ENCODE data around the gene WDFY2.

The WDFY2 gene

DNA sequence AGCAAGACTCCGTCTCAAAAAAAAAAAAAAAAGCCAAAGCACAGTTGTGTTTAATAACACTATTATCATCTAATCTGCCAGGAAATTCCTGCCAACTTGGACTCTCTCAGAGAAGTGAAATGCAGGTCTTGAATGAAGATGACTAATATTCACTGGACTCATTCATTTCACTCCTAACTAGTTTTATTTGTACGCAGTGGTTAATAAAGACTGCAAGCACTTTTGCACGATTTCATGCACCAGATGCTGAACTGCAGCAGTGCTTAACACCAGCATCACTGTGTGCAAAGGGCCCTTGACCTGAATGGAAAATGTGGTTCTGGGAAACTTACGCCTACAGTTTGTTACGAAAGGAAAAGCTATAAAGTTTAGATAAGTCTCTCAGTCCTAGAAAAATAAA is 156.4 kb downstream of the WDFY2 start:
- no peak for DNase-seq (ENCODE audit: low read depth)

GRCh38 chr13:51742031-51742430 is 157.8 kb downstream of the WDFY2 start:
- DNase-seq (ENCODE audit: low read depth), result no peak

DNA sequence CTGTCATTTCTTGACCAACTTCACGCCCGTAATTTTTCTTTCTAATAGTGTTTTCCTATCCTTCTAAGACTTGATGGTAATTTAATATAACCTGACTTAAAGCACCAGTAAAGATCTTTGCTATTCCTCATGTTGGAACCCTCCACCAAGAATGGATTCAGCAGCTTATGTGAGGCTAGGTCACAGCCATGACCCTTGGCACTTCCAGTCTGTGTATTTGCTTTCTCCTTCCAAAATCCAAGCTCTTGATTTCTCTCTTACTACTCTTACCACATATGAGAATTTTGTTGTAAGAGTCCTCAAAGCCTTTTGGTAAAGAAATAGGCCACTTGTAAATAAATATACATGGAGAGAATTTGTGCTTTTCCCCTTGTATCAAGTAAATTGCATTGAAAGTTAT is 158.3 kb downstream of the WDFY2 start:
- DNase-seq (ENCODE audit: low read depth), result no peak

GRCh38 chr13:51745243-51745642 is 161.0 kb downstream of the WDFY2 start:
- DNase-seq (ENCODE audit: low read depth), result no peak

GRCh38 chr13:51746802-51747201 is 162.5 kb downstream of the WDFY2 start:
- no peak for DNase-seq (ENCODE audit: low read depth)

- no peak for DNase-seq (ENCODE audit: low read depth)
Measured at GRCh38 chr13:51747438-51748434, 163.5 kb downstream of the WDFY2 start.

- no peak for DNase-seq (ENCODE audit: low read depth)
Measured at GRCh38 chr13:51756651-51757050, 172.4 kb downstream of the WDFY2 start.

GRCh38 chr13:51758691-51759090 is 174.4 kb downstream of the WDFY2 start:
- no peak for DNase-seq (ENCODE audit: low read depth)

GRCh38 chr13:51759240-51759639 is 175.0 kb downstream of the WDFY2 start:
- no peak for DNase-seq (ENCODE audit: low read depth)

DNA sequence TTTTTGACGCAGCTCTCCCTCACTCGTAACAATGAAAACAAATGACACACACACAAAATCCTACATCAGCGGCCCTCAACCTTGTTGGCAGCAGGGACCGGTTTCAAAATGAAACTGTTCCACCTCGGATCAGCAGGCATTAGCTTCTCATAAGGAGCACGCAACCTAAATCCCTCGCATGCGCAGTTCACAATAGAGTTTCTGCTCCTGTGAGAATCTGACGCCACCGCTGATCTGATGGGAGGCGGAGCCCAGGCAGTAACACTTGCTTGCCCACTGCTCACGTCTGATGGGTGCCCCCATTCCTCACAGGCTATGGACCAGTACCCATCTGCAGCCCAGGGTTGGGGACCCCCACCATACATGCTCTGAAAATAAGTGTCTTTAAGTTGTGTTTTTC is 176.3 kb downstream of the WDFY2 start:
- no peak for DNase-seq (ENCODE audit: low read depth)

GRCh38 chr13:51761643-51762350 is 177.5 kb downstream of the WDFY2 start:
- DNase-seq (ENCODE audit: low read depth), result no peak

- no peak for DNase-seq (ENCODE audit: low read depth)
Measured at GRCh38 chr13:51763486-51763885, 179.2 kb downstream of the WDFY2 start.

GRCh38 chr13:51764184-51765141 is 180.2 kb downstream of the WDFY2 start:
- DNase-seq (ENCODE audit: low read depth), result peak; percentile 19

- DNase-seq (ENCODE audit: low read depth), result no peak
Measured at GRCh38 chr13:51765142-51765515, 180.9 kb downstream of the WDFY2 start.

DNA sequence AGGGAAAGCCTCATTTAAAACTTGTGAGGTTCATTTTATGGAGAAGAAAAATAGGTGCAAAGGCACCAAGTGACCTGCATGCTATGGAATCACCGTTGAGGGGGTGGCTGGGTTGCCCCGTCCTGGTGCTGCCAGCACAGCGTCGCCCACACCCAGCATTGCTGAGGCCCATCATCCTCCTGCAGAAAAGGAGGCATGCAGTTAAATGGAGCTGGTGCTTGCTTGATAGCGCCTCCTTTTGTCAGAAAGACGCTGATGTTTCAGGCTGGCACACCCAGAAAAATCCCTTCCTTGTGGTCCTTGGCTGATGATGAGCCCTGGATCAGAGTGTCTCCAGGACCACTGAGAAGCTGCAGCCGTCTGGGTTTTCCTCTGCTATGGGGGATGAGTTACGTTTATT is 182.8 kb downstream of the WDFY2 start:
- no peak for DNase-seq (ENCODE audit: low read depth)

DNA sequence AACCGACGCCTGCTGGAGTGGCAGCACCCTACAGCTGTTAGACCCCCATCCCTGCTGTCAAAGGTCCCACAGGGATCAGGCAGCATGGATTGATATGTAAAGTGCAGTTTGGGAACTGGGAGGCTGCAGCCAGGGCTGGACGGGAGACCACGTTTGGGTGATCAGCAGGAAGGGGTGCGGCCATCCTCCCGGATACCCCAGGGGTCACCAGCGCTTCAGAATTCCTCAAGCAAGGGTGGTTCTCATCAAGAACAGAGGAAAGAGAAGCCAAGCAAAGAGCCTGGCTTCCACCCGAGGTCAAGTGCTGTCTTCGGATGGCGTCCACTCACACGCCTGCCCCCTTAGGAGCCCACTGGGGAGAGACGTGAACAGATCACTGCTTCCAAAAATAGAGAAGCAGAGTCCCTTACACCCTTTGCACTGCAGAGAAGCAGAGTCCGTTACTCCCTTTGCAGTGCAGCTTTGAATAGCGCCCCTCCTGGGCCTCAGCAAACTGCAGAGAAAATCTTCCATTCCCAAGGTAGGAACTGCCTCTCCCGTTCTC is 184.2 kb downstream of the WDFY2 start:
- DNase-seq (ENCODE audit: low read depth), result no peak

- no peak for DNase-seq (ENCODE audit: low read depth)
Measured at GRCh38 chr13:51768976-51769375, 184.7 kb downstream of the WDFY2 start.

GRCh38 chr13:51769455-51770127 is 185.3 kb downstream of the WDFY2 start:
- no peak for DNase-seq (ENCODE audit: low read depth)

DNA sequence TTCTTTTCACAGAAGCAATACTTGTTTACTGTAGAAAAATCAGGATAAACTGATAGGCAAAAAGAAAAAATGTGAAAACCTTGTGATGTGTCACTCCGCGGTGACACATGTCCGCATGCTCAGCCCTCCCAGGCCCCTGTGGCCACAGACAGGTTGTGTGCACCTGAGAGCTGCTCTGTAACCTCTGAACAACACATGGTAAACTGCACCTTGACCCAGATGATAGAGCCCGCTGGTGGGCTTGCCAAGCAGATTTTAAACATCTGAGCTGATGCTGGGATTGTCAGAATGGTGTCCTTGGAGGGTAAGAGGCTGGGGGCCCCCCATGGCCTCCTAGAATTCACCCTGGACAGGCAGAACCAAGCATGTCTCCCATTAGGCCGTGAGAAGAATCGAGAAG is 185.9 kb downstream of the WDFY2 start:
- no peak for DNase-seq (ENCODE audit: low read depth)

GRCh38 chr13:51770681-51771417 is 186.6 kb downstream of the WDFY2 start:
- no peak for DNase-seq (ENCODE audit: low read depth)

Data from activated T-cell treated with anti-CD3 and anti-CD28 coated beads for 1 hour (primary cell).